NOMO-1 (cell line): ENCODE measurements around the gene ARPC4.

ENCODE experiments used
- DNase-seq, 2 experiments: peaks; one replicate each; lab custom pipeline; 2025; ENCODE audit not compliant: unreplicated experiment in 2 of 2; lab: John Stamatoyannopoulos, UW

ARPC4 gene

DNA sequence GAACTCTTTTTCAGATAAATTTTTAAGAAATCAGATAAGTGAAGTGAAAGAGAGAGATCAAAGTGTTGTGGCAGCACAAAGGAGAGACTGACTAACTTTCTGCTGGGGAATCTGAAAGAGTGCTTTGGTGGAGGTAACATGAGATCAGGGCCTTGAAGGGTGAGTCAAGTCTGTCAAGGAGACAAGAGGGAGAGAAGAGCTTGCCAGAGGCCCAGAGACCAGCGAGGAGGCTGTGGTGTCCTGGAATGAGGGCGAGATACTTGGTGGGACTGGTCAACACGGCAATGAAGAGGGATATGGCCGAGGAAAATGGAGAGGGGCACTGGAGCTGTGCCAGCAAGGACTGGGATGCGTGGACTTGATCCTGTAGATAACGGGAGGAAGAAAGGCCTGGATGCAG is 5.2 kb upstream of the ARPC4 start:
- DNase-seq, result no peak

DNA sequence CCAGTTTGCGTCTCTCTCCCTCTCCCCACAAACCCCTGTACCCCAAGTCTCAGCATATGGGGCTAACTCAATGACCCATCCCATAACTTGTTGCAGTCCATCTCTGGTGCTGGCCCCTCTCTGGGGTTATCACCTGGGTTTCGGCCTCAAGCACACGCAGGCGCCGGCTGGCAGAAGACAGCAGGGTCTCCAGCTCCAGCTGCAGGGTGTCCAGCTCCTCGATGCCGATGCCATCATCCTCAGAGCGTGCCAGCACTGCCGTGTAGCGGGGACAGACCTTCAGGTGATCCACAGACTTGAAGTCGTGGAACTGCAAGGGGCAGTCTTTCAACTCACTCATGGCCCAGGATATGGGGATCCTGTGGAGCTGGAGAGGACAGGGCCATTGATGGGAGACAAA is 1.8 kb upstream of the ARPC4 start:
- no peak for DNase-seq

DNA sequence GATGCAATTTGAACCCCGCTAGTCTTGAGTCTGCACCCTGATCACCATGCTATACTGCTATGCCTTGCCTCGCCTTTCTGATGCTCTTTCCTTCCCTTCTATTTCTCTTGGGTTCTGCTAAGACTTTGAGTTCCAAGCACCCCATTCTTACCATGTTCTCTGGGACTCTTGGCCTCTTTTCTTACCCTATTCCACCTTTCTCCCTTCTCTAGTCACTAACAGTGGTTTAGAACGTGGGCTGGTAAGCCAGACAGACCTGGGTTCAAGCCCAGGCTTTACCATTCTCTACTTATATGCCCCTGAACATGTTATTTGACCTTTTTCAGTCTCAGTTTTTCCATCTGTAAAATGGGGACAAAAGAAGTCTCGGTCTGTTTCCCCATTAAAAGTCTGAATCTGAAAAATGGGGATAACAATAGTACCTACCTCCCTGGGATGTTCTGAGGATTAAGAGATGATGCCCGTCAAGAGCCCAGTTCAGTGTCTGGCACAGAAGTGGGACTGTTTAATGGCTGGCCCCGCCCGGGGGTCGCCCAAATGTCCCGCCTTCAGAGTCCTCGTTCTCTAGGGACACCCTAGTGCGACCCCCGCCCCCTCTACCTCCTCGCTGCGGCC is 985 bp upstream of the ARPC4 start:
- peak in 1 of 2 experiments; percentile 52 for DNase-seq

DNA sequence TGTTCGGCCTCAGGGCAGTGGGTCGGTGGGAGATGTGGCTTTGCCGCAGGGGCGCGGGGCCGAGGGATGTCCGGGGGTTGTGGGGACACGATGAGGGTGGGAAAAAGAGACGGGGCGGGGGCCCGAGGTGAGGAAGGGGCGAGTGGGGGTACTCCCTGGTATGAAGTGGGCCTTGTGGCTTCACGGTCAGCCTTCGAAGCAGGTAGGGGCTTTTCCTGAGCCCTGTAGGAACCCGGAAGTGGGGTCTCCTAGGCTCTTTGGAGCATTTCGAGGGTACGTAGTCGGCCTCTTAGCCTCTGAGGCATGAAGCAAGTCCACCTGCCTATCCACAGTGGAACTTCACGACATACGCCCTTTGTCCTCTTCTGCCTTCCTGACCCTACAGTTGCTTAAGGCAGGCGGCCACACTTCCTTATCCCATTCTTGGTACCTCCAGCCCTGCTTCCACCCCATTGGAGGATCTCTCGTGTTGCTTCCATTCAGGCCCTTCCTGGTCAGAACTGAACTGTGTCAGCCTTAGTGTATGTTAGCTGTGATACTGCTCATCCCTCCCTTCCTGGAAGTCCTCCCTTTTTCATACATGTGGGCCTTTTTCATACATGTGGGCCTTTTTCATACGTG is 389 bp downstream of the ARPC4 start:
- peak in 1 of 2 experiments; percentile 54 for DNase-seq

DNA sequence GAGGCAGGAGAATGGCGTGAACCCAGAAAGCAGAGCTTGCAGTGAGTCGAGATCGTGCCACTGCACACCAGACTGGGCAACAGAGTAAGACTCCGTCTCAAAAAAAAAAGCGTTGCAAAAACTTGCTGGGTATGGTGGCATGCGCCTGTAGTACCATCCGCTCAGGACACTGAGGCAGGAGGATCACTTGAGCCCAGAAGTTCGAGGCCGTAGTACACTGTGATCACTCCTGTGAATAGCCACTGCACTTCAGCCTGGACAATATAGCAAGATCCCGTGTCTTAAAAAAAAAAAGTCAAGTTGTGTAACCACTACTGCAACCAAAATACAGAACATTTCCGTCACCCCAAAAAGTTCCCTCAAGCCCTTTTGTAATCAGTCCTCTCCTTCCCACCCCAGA is 1.5 kb downstream of the ARPC4 start:
- DNase-seq, result no peak

DNA sequence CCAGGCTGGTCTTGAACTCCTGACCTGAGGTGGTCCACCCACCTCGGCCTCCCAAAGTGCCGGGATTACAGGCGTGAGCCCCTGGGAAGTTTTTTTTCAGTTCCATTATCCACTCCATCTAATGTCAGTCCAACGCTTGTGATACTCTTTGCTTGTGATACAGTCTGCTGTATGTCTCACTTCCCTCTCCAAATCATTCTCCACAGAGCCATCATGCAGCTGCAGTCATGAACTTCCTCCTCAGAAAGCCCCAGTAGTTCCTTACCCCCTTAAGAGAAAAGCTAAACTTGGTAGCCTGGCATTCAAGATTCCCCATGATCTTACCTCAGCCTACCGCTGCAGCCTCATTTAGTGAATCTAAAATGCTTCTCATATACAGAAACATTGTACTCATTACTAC is 2.3 kb downstream of the ARPC4 start:
- DNase-seq, result peak; percentile 28 to 38

DNA sequence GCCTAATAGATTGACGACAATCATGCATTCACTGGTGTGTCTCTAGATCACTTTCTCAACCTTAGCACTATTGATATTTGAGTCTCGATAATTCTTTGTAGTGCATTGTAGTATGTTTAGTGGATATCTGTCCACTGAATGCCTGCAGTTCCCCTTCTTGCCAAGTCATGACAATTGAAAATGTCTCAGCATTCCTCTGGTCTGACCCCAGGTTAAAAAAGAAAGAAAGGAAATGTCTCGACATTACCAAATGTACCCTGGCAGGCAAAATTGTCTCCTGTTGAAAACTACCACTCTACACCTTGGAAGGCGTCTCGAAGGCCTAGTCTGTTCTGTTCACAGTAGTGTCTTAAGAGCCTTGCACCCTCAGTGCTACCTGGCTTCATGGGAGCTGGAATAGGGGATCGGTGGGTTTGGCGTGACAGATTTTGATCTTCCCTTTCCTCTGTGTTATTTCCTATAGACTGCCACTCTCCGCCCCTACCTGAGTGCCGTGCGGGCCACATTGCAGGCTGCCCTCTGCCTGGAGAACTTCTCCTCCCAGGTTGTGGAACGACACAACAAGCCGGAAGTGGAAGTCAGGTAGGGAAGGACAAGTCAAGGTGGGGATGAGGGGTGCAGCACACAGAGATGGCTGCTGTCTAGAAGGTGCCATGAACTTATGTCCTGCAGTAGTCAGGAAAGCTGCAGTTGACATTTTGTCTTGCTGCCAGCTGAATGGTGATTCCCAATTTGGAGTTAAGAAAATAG is 4.5 kb downstream of the ARPC4 start:
- DNase-seq, result no peak

DNA sequence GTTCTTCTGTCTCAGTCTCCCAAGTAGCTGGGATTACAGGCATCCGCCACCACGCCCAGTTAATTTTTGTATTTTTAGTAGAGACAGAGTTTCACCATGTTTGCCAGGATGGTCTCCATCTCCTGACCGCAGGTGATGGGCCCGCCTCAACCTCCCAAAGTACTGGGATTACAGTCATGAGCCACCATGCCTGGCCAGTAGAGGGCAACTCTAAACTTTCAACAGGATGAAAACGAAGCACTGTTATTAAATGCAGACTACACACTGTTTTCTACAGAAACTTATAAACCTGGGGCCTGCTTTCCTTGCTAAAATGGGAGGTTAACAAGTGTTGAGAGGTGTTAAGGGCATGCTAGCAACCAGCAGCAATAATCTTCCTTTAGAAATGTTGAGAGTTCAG is 7.6 kb downstream of the ARPC4 start:
- DNase-seq, result no peak

DNA sequence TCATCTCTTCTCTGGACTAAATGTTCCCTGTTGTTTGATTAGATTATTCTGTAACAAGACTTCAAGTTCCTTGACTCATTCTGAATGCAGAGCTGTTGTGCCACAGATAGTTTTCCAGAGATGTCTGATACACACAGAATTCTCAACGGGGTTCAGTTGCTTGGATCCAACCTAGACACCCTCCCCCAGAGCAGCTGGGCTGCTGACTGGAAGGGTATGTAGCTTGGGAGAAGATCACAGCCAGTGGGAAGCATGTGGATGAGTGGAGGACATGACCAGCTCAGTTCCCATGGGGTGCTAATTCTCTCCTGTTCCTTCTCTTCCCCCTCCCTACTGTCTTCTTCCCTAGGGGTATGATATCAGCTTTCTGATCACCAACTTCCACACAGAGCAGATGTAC is 10.6 kb downstream of the ARPC4 start:
- DNase-seq, result no peak

DNA sequence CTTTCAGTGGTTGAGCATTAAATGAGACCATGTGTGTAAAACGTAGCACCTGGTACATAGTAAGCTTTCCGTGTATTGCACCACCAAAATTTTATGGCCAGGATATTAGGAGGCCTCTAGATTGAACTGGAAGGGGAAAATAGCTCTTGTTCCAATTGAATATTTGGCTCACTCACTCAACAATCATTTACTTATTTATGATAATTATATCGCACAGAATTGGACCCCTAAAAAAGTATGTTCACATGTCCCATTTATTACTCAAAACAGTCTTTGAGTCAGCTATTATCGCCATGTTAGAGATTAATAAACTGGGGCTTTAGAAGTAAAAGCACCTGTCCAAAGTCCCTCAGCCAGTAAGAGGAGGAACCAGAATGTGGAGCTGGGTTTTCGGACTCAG is 12.1 kb downstream of the ARPC4 start:
- no peak for DNase-seq

DNA sequence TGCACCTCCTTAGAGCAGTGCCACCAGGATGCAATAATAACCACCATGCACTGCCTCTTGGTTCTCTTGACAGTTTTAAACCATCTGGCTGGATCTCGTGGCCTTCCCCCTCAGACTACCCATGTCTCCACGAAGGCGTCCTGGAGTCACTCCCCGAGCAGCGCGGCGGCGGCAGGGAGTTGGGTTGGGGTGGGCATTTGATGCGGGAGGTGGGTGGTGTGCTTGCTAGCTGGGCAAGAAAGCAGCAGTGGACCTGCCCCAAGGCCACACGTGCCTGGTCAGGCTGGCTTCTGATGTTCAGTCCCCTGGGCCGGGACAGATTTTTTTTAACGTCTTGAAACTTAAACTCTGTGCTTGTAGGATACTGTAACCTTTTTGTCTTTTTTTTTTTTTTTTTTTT is 13.3 kb downstream of the ARPC4 start:
- no peak for DNase-seq

DNA sequence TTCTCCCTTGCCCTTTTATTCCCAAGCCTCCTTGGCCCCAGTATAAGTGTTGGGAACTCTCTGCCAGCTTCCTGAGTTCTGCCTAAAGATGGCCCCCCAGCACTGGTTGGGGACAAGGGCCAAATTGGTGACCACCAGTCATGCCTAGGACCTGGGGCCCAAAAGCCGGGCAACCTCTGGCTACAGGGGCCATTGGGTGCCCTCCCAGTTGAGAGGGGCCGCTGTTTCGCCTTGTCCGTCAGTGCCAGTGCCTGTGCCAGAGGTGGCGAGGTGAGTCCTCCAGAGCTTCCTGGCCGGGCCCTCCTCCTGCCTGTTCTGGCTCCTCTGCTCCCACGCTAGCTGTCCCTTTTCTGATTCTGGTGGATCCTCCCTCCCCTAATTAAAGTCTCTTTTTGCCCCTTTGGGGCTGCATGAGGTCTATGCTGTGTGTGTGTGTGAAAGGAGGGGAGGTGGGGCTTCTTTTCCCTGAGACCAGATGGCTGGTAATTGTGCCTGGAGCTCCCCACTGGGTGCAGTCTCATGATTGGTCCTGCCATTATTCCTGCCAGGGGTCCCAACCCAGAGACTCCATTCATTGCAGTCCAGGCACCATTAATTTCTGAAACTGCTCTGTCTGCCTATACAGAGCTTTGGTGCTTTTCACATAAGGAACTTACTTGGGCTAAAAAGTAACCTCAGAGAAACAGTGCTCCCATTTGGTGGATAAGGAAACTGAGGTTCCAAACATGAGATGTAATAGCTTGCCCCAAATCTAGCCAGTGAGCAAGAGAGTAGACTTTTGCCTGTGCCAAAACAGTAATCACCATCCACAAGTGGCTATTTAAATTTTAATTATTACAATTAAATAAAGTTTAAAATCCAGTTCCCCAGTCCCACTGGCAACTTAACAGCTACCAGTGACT is 14.1 kb downstream of the ARPC4 start:
- DNase-seq, result no peak

DNA sequence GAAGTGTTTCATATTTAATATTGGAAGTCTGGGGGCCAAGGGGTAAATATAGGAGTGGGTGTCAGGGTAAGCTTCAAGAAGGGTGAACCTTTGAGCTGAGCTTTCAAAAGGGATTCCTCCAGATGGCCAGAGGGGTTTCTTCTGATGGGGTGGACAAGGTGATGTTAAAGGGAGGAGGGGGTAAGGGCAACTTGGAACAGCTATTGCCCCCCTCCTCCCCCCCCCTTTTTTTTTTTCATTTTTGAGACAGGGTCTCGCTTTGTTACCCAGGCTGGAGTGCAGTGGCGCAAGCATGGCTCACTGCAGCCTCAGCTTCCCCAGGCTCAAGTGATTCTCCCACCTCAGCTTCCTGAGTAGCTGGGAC is 15.1 kb downstream of the ARPC4 start:
- no peak for DNase-seq

DNA sequence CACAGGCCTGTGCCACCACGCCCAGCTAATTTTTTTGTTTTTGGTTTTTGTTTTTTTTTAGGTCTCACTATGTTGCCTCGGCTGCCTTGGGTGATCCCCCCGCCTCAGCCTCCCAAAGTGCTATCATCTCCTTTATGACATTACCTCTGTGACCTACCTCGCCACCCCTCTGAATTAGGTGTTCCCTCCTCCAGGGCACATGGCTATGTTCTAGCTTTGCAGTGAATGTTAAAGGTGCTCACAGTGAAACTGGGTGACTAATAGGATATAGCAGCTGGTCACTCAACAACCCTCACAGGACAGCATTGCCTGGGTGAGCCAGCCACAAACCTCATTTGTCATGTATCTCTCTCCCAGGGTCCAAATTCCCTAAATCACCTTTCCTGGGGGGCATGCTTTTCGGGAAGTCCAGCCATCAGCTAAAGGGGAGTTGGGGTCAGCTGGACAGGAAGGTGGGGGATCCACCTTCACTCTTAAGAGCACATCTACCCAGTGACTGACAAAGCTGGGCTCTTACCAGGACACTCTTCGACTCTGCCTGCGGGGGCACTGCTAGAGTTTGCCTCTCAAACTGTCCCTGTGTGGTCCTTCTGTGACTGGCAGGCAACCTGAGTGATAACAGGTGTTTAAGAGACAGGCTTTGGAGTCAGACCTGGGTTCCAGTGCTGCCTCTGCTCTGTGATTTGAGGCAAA is 15.6 kb downstream of the ARPC4 start:
- DNase-seq, result peak in 1 of 2 experiments; percentile 28

DNA sequence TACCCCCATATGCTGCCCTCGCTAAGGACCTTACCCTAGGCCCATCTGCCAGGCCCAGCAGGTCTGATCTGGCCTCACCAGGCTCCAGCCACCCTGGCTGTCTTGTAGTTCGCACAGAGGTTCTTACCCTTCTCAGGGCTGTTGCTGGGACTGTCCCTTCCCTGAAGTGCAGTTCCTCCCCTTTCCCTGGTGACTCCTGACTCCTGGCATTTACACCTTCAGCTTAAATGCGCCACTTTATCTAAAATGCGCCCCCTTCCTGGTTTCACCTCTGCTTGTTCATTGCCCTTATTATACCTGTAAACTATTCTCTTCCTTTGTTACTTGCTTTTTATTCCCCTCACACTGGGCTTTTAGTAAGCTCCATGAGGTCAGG is 16.3 kb downstream of the ARPC4 start:
- no peak for DNase-seq

DNA sequence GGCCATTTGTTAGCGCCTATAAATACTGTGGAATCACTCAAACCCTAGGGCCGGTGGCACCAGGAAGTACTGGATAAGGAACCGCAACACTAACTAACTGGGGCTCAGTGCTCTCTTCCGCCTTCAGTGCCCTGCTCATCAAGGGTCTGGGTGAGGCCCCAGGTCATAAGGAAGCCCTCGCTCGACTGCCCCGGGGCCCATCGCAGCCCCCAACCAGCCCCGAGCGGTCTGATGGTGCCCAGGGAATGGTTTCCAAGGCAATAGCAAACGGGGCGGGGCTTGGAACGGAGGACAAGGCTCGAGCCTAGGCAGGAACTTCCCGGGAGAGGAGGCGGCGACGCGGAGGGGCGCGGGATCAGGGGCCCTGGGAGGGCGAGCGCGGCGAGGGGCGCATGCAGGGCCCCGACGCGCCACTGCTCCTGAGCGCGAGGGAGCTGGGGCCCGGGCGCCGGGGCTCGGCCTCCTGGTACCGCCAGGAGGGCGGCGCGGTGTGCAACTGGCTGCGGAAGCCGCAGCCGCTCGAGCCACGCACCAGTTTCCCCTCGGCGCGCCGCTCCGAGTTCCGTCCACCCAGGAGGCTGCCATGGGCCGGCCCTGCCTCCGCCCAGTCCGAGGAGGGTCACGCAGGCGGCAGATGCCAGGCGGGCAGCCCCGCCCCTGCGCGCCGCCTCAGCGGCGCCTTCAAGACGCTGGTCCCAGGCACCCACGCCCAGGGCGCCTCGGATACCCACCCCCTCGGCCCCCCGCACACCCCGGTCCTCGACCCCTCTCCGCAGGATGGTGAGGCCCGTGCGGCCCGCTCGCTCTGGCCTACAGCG is 16.9 kb downstream of the ARPC4 start, which contains the start of gene TTLL3:
TSS of gene TTLL3 (plus strand) at position 648 of the 818 bp plus-strand sequence. CDS start 400 bp downstream, outside the sequence.
- DNase-seq, result peak; percentile 65 to 76

DNA sequence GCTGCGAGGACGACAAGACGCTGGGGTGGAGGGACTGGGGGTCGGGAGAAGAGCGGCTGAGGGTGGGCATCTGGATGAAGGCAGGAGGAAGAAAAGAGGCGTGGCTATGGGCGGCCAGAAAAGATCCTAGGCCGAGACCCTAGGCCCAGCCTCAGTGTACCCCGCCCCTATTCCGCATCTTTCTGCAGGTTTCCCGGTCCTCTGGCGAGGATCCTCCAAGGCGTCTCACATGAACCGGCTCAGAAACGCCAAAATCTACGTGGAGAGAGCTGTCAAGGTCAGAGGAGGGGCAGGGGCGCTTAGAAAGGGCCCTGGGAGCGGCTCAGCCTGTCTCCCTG is 17.5 kb downstream of the ARPC4 start:
- DNase-seq, result no peak

DNA sequence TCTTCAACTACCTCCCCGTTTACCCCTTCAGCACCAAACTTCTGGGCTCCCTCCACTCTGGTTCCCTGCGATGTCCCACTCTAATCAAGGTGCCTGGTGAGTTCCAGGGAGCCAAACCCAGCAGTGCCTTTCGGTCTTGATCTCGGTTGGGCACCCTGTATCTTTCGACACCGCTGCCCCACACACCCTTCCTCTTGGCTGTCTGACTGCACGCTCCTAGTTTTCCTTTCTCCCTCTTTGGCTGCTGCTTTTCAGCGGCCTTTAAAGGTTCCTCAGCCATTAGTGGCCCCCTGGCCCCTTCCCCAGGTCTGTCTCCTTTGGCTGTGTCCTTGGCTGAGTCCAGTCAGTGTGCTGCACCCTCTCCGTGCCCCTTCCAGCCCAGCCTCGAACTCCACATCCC is 18.0 kb downstream of the ARPC4 start:
- no peak for DNase-seq

DNA sequence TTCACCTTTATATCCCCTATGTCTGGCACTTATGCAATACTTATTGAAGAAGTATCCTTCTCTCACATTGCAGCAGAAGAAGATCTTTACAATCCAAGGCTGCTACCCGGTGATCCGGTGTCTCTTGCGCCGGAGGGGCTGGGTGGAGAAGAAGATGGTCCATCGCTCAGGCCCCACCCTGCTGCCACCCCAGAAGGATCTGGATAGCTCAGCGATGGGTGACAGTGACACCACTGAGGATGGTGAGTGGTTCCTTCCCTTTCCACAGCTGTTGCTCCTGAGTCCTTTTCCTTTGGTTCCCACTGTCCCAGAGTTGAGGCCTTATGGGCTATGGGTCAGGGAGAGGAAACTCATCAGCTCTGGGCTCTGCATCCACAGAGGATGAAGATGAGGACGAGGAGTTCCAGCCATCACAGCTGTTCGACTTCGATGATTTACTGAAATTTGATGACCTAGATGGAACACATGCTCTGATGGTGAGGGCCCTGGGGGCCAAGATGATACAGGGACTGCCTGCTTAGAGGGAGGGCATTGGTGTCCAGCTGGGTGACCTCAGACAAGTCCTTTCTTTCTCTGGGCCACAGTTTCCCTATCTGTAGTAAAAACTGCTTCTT is 20.1 kb downstream of the ARPC4 start:
- no peak for DNase-seq
